DMS114 treated with DMSO at 0.1 percent for 48 hours (cell line): Measurements from ENCODE around the gene BCL2L15.

Experiments
- DNase-seq: peaks from one replicate; lab custom pipeline; 2025; ENCODE audit not compliant: unreplicated experiment; lab: John Stamatoyannopoulos, UW

The BCL2L15 gene

DNA sequence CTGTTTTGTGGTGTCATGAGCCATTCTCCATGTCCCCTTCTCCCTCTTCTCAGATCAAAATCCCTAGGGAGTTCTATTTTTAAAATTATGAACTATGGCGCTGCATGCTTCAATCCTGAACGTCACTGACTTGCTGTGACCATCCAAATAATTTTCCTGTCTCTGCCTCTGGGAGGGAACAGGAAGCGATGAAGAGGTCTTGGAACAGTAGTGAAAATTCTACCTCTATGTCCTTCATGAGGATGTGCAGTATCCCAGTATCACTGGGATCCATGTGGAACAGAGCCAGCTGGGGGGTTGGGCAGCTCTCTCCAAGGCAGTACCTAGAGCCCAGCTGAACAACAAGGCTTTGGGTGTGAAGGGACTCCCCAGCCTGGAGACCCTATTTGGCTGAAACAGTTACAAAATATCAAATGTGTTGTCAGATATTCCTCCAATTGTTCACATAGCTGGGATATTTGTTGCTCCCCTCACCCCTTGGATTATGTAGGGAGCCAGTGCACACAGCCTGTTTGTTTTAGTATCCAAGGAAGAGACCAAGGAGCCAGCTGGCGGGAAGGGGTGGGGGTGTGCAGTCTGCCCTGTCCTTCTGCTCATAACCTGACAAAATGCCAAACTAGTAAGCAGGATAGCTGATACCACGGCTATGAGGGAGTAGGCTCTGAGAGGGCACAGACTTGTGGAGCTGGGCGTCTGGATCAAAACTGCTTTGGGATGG is 25.4 kb upstream of the BCL2L15 start:
- no peak for DNase-seq

DNA sequence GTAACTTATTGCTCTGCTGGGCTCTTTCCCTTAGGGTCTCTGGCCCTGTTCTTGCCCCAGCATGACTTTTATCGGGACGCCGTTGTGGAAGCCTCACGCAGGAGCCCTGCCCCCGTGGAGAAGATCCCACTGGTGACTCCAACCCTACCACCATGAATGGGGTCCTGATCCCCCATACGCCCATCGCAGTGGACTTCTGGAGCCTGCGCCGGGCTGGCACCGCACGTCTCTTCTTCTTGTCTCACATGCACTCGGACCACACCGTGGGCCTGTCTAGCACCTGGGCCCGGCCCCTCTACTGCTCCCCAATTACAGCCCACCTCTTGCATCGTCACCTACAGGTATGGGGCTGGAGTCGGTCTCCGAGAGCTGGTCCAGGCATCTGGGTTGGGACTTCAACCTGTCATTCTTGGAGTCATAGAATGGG is 18.1 kb upstream of the BCL2L15 start:
- no peak for DNase-seq

DNA sequence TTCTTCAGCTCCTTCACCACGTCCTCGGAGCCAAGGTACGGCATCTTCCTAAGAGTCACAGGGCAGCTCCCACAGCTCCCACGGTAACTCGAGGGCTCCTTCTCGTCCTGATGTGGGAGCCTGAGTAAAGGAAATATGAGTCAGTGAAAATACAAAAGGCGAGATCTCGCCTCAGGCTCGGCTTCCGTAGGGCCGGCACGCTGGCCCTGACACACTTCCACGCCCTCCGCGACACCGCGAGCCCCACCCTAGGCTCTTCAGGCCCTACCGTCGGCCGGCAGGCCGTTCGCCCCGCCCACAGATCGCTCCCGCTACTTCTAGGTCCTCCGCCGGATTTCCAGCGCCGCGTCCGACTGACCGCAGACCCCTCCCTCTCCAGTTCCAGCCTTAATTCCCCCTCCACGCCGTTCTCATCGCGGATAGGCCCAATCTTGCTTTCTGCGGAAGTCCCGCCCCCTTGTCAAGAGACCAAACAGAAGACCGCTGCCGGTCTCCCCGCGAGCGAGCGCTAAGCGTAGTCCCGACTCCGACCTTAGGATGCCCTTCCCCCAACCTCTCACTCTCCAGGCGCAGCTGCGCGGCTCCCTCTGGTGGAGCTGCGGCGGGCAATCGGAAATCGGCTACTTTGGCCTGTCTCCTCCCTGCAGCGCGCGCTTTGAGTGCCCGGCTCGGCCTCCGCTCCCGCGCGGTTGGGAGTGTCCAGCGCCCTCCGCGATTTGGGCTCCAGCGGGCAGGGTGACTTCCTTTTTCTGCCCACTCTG is 17.5 kb upstream of the BCL2L15 start, which contains the start of the genes AP4B1 and DCLRE1B:
Gene AP4B1 (minus strand): TSS at position 126 of the 761 bp plus-strand sequence. CDS start 82 bp downstream, at position 44.
Gene DCLRE1B (plus strand): TSS at position 653 of the 761 bp plus-strand sequence. CDS start 261 bp downstream, outside the sequence.
- peak; percentile 99 for DNase-seq

DNA sequence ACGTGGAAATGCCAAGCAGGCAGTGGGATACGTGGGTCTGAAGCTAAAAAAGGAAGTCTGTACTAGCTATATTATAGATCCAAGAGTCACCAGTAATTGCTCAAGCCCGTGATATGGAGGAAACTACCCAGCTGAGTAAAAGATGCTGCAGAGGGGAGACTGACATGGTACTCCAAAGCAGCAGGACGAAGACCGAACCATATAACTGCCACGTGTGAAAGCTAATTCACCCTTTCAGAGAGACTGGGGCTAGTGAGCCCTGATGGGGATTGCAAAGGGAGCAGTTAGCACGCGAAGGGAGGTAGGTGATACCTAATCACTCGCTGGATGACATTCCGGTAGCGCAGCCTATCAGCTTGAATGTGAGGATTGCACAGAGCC is 16.9 kb upstream of the BCL2L15 start:
- no peak for DNase-seq

DNA sequence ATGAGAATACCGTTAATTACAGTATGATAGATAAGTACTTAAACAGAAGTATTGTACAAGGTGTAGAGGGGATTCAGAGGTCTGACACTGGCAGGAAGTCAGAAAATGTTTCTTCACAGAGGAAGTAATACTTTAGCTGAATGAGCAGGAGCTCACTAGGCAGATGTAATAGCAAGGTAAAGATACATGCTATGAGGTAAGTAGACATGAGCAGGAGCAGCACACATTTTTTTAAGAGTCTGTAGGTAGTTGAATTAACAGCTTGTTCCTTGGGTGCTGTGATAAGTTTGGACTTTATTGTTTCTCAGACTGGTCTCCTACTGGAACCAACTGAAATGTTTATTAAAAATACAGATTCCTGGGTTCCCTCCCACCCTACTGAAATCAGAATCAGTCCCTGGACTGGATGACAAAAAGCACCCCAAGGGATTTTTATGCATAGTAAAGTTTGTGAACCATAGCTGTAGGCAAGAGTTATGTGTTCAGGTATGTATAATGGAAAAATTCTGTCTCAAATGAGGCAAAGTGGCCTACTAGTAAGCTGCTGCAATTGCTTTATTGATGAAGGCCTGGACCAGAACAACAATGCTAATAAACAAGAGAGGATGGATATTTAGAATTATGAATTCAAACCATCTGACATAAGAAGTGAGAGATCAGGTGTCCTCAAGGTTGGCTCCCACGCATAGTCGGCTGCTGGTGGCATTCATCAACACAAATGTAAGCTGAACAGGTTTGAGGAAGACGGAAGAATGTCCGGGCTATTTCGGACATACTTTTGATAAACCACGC is 16.3 kb upstream of the BCL2L15 start:
- DNase-seq: no peak

DNA sequence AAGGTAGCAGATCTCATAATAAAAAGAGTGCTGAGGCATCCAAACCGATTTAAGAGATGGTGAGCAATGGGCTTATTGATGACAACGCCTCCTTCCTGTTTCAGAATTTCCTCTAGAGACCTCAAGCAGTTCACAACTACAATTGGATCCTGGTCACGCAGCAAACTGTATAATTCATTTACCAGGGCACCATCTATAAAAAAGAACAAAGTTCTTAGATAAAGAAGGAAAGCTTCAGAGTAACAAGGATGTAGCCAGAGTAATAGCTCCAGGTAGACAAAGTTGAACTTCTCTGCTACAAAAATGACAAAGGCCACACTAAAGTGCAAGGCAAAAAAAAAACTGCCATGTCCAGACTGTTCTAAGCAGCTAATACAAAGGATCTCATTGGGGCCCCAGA is 13.8 kb upstream of the BCL2L15 start:
- no peak for DNase-seq

DNA sequence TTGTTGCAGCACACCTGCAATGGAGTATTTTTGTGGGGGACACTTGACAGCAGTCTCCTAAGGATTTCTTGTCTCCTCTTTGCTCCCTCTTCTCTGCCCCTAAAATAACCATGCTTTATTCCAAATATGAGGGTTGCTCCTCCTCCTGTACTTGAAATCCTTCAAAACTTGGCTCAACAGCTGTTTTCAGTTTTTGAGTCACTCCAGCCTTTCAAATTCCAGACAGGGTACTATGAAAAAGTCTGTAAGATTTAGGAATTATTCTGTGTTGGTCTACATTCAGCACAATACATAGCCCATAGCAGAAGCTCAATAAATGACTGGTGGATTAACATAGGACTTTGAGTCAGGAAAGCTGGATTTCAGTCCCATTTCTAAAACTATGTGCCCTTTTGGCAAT is 11.7 kb upstream of the BCL2L15 start:
- DNase-seq: no peak

DNA sequence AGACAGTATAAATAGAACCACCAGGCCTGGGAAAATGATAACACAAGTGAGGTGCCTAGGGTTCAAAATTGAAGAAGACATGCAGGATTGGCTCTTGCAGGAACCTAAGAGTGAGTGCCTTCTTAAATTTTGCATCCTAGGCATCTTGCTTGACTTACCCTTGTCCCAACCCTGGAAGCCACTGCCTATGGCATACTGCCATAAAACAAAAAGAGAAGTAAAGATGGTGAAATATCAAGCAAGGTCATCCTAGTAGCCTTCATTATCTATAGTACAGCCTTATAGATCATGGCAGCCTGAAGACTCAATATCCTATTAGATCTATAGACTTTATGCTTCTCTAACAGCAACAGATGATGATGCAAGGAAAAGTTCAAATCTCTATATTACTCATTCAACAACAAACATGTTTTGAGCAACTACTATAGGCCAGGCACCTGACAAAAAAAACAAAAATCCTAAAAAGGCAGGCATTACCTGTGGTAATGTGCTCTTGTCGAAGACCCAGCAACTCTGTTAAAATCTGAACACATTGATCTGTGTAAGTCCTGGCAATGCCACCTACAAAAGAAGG is 10.9 kb upstream of the BCL2L15 start:
- no peak for DNase-seq

DNA sequence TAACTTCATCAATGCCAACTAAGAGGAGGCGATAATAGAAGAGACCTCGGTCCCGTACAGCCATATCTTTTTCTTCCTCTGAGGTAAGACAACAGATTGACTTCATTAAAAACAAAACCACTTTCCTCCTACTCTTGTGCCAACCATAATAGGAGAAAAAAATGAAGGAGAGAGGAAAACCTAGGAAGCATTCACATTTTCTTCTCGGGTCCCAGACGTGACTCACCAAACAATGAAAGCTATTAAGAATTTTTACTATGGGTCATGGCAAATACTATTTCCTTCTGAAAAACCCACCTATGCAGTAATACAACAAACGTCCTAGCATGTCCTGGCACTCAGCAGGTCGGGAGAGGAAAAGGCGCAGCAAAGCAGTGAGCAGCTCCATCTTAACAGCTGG is 8.6 kb upstream of the BCL2L15 start:
- no peak for DNase-seq

DNA sequence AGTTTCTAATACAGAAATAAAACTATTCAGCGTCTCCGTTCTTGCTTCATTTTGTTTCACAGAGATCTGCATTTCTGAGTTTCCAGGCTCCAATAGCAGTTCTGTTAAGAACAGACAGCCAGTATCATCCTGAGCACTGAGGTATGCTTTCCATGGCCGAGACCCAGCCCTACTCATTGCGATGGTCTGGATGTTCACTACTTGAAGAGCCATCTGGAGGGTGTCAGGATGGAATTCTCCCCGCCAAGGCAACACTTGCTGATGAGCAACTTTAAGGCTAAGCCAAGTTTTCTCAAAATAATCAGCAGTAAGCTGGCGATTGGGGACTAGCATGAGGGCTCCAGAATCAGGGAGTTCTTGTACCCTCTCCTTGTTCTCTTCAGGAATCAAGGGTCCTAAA is 7.7 kb upstream of the BCL2L15 start:
- no peak for DNase-seq

DNA sequence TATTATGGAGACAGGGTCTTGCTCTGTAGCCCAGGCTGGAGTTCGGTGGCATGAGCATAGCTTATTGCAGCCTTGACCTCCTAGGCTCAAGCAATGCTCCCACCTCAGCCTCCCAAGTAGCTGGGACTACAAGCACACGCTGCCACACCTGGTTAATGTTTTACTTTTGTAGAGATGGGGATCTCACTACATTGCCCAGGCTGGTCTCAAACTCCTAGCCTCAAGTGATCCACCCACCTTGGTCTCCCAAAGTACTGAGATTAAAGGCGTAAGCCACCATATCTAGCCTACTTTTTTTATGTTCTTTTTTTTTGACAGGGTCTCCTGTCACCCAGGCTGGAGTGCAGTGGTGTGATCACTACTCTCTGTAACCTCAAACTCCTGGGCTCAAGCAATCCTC is 5.9 kb upstream of the BCL2L15 start:
- DNase-seq: no peak

DNA sequence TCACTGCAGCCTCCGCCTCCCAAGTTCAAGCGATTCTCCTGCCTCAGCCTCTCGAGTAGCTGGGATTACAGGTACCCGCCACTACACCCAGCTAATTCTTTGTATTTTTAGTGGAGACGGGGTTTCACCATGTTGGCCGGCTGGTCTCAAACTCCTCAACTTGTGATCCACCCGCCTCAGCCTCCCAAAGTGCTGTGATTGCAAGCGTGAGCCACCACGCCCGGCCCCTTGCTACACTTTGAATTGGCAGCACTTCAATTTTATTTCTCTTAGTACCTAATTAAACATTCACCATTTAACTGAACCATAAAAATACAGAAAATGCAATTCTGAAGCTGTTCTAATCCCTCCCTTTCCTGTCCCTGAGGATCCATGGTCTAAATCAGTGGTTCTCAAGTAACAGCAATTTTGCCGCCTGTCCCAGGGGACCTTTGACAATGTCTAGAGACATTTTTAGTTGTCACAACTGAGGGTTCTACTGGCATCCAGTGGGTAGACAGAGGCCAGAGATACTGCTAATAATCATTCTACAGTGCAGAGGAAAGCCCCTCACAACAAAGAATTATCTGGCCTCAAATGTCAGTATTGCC is 4.3 kb upstream of the BCL2L15 start:
- DNase-seq: no peak

DNA sequence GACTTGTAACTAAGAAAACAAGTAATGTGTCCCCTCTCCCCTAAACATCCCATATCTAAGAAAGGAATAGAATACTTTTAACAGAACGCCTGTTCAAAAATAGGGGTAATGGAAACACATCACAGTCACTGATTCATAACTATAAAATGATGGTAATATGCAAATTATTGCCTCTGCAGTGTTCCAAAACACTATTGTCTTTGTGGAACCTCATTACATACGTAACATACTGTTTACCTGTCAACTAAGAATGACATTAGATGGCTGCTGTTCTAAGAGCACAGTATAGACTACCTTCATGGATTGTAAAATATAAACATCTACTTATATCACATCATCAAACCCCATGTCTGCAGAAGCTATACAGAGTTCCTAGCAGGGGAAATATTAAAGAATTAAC is 3.4 kb upstream of the BCL2L15 start:
- DNase-seq: no peak

DNA sequence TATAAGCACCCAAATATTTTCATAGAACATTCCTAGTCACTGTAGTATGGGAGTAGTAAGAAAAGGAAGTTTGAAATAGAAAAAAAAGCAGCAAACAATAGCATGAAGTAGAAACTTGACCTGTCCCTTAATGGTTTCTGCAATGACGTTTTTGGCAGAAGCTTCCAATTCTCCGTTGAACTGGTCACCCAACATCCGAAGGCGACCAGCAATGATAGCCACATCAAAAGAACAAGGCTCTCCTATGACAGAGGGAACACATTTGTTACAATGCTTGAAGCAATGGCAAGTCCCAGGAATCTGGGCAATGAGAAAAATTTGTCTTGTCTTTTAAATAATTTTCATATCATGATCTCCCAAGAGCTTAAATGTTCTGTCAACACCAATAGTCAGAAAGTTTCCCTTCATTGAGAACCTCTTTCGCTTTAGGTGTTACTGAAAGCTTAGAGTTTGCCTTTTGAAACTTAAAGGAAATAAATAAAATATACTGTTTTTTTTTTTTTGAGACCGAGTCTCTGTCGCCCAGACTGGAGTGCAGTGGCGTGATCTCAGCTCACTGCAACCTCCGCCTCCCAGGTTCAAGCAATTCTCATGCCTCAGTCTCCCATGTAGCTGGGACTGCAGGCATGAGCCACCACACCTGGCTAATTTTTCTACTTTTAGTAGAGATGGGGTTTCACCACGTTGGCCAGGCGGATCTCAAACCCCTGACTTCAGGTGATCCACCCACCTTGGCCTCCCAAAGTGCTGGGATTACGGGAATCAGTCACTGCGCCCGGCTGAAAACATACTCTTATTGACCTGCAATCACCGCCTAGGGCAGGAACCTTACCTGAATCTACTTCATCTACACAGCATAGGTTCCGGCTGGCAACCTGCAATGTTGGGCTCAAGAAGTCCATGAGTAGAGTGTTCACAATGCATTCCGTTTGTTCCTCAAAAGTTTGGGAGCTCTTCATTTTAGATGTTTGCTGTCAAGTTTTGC is 672 bp downstream of the BCL2L15 start:
- DNase-seq: no peak

DNA sequence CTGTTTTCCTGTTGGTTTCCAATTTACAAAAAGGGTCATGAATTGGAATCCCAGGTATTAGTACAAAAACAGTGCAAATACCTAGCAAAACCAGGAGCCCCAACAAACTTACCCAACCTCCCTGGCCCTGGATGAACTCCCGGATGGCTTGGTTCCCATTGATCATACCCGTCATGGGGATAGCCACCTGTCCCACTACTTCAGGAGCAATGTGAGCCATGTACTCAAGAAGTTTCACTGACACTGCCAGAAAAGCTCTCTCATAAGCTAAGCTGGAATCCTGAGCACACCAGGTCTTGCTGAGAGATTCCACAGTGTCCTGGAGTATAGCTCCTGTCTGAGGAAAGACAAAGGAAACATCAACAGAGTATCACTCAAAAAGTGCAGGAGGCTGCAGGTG is 5.7 kb downstream of the BCL2L15 start:
- DNase-seq: no peak

DNA sequence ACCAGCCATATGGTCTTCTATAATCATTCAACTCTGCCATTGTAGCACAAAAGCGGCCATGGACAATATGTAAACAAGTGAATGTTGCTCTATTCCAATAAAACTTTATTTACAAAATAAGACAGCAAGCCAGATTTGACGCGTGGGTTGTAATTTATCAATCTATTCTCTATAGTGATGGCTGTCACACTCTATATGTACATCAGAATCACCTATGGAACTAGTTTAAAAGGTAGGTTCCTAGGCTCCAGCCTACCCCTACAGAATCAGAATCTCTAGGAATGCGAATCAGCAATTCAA is 7.7 kb downstream of the BCL2L15 start:
- no peak for DNase-seq

DNA sequence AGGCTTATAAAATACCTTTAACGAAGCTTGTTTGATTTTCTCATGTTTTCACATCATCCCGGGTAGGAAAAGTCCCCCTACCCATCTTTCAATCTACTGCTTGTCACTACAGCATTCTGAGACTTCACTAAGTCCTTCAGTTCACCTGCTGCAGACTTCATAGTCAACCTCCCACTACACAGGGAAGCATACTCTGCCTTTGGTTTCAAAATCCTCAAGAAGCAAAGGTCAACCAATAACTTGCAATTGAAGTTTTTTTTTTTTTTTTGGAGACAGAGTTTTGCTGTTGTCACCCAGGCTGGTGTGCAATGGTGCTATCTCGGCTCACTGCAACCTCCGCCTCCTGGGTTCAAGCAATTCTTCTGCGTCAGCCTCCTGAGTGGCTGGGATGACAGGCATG is 11.2 kb downstream of the BCL2L15 start:
- no peak for DNase-seq

DNA sequence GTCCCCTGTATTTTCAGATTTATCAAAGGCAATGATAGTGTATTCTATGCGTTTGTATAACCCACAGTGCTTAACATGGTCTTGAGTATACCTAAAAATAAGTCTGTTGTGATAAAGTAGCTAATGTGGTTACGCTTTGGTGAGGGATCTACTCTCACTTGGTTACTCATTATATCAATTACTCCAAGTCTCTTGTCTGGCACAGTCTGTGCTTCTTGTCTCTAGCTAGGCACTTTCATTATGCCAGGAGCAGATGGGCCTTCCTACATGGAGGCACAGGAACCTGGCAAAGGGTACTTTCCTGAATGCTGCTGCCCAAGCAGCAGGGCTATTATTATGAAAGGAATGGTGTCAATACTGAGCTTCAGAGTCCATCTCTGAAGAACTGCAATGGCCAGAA is 11.7 kb downstream of the BCL2L15 start:
- no peak for DNase-seq

DNA sequence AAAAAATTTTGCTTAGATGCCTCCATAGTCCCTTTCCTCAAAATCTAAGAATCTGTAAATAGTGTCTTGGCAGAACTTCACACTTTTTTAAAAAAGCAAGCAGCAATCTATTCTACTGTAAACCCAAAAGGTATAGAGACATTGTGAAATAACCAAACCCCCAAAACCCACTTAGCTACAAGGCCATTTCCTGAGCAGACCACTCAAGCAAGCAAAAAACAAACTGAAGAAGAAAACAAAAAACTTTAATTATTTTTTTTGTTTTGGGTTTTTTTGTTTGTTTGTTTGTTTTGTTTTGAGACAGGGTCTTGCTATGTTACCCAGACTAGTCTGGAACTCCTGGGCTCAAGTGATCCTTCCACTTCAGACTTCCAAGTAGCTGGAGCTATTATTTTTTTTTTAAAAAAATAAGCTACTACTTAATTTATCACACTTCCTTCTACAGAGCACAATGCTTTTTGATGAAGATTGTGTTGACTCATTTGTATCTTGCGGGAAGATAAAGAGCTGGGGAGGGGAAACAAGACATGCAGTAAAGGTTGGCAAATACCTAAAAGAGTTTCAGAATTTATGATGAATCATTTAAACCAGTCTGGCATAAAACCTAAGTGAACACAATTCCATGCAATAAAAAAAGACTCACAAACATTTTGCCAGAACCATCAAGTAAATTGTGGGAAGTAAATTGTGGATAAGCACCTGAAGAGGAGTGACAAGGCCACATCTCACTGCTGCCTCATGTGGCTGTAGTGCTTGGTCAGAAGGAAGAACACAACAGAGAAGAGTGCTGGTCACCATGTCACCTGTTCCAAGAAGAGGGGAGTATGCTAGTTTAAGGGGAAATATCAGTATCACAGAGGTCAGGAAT is 13.1 kb downstream of the BCL2L15 start:
- no peak for DNase-seq
